M059J (cell line): ENCODE data around the gene EMC7. TPM values are rescaled to one million over a fixed set of nuclear protein-coding genes. Genes with fewer than 3 reads are reported as not detected.

Experiments
- DNase-seq: peaks from one replicate; pipeline ENCODE4 v3.0.0-alpha.2; 2012; ENCODE audit warnings: low read depth
- total RNA-seq: library from RNA; depleted of rRNA; stranded (reverse); fragments of >200 nt; shearing (Covaris generic); gene quantifications from 2 replicates; pipeline ENCODE4 v1.2.3, GENCODE V29; 2014; rRNA removed

Gene EMC7
- total RNA-seq, 1 experiment from 2014 or later: 60.2 TPM

GRCh38 chr15:34038871-34039789 is 62.5 kb downstream of the EMC7 start, which contains the start of gene AVEN:
AVEN (minus strand) TSS chr15:34039204; CDS start chr15:34039046, 158 bp downstream.
- peak; percentile 47 for DNase-seq

GRCh38 chr15:34038023-34038870 is 63.4 kb downstream of the EMC7 start:
- DNase-seq: peak; percentile 72

Other genes with a start within 250 kb of the EMC7 start
- not detected in 2 replicates for gene CHRM5, start 133.4 kb downstream of the EMC7 start, total RNA-seq
- 22.9 and 24.2 TPM in 2 replicates for gene AVEN, start 62.7 kb downstream of the EMC7 start, total RNA-seq
- 0.10 and 0.74 TPM in 2 replicates for gene PGBD4, start 221 bp upstream of the EMC7 start, total RNA-seq
- 27.3 and 45.2 TPM in 2 replicates for gene KATNBL1, start 108.2 kb upstream of the EMC7 start, total RNA-seq
- gene EMC4, start 123.2 kb upstream of the EMC7 start, total RNA-seq: 170 and 252 TPM in 2 replicates
- 3.0 and 6.6 TPM in 2 replicates for gene SLC12A6, start 235.9 kb upstream of the EMC7 start, total RNA-seq
- gene NOP10, start 241.3 kb upstream of the EMC7 start, total RNA-seq: 319 and 492 TPM in 2 replicates
- not detected in 2 replicates for gene NUTM1, start 241.5 kb upstream of the EMC7 start, total RNA-seq